GM12878 (cell line): ENCODE measurements around the gene LANCL3. TPM values are rescaled to one million over a fixed set of nuclear protein-coding genes. Genes with fewer than 3 reads are reported as not detected.

Experiments used
- ATAC-seq: fragments of 200-7000 bp; cut with Tn5 transposase; 3 replicates; pipeline ENCODE4 v1.9.1; 2020; ENCODE audit warnings: mild to moderate bottlenecking, moderate library complexity
- BruUV-seq: library from RNA; stranded (reverse); fragments of 400-500 nt; replicated peaks from 2 replicates; lab custom pipeline; 2021; lab: Mats Ljungman, UMichigan
- CTCF ChIA-PET: fragments of 300-600 bp; sonication (Branson Sonifier 250); formaldehyde crosslinking; extraction: SDS; loops from one replicate; lab custom pipeline; 2021; ENCODE audit warnings: inconsistent platforms; lab: Yijun Ruan, JAX
- POLR2A ChIA-PET: fragments of 350-600 bp; formaldehyde crosslinking; extraction: SDS; loops from one replicate; lab custom pipeline; 2021; ENCODE audit warnings: inconsistent platforms; lab: Charles Lee
- RAD21 ChIA-PET: fragments of 300-600 bp; sonication (Branson Sonifier 250); formaldehyde crosslinking; loops from one replicate; lab custom pipeline; 2023; ENCODE audit warnings: antibody characterized with exemption; ENCODE audit not compliant: unreplicated experiment; lab: Charles Lee
- SMC1A ChIA-PET: fragments of 300-600 bp; sonication (Branson Sonifier 250); formaldehyde crosslinking; loops from one replicate; lab custom pipeline; 2023; ENCODE audit not compliant: unreplicated experiment, uncharacterized antibody; lab: Charles Lee
- DNase-seq: peaks from one replicate; pipeline ENCODE4 v3.0.0-alpha.2; 2011; ENCODE audit warnings: low read depth, low spot score
- FAIRE-seq: peaks from 3 replicates; lab custom pipeline; 2011; peaks lifted over from hg19 to GRCh38; lab: Jason Lieb, UNC
- H2AFZ ChIP-seq: 2 replicates; pipeline ENCODE4 v1.6.0; 2011; ENCODE audit warnings: low read depth, low read length, control low read depth; ENCODE audit not compliant: control insufficient read depth
- H3K27ac ChIP-seq: 2 replicates; pipeline ENCODE4 v1.5.1; 2011; ENCODE audit warnings: control low read depth; ENCODE audit not compliant: control insufficient read depth, insufficient read depth
- H3K27me3 ChIP-seq, 2 experiments: replicated peaks in 1 of 2; 2 replicates each; pipeline versions ENCODE4 v1.6.0 to v1.6.1; 2011; ENCODE audit warnings: low read length in 1 of 2; ENCODE audit not compliant: control insufficient read depth in 2 of 2, insufficient read depth in 2 of 2
- H3K36me3 ChIP-seq, 2 experiments: 2 replicates each; pipeline ENCODE4 v1.5.1; 2011; ENCODE audit warnings: low read length in 1 of 2; ENCODE audit not compliant: control insufficient read depth in 2 of 2, insufficient read depth in 2 of 2
- H3K4me1 ChIP-seq: 2 replicates; pipeline ENCODE4 v1.6.1; 2011; ENCODE audit warnings: mild to moderate bottlenecking, low read length, moderate library complexity, mixed read lengths; ENCODE audit not compliant: control insufficient read depth, insufficient read depth
- H3K4me2 ChIP-seq: 2 replicates; pipeline ENCODE4 v1.6.0; 2011; ENCODE audit warnings: control low read depth; ENCODE audit not compliant: control insufficient read depth, insufficient read depth
- H3K4me3 ChIP-seq: fragments of 200-600 bp; sonication (generic); 2 replicates; pipeline ENCODE4 v1.5.1; 2016
- H3K79me2 ChIP-seq: 2 replicates; pipeline ENCODE4 v1.6.0; 2011; ENCODE audit warnings: low read length; ENCODE audit not compliant: control insufficient read depth, insufficient read depth
- H3K9ac ChIP-seq: 2 replicates; pipeline ENCODE4 v1.8.0; 2011; ENCODE audit warnings: low read length, control low read depth, mixed read lengths; ENCODE audit not compliant: control insufficient read depth, insufficient read depth
- H3K9me3 ChIP-seq: replicated peaks from 3 replicates; pipeline ENCODE4 v1.5.1; 2011; ENCODE audit warnings: mild to moderate bottlenecking, low read length; ENCODE audit not compliant: control insufficient read depth, insufficient read depth
- H4K20me1 ChIP-seq: 2 replicates; pipeline ENCODE4 v1.6.0; 2011; ENCODE audit not compliant: control insufficient read depth, insufficient read depth
- ATF2 ChIP-seq: IDR thresholded peaks from 2 replicates; pipeline ENCODE4 v1.6.1; 2012; ENCODE audit warnings: low read length, inconsistent platforms
- BHLHE40 ChIP-seq, 2 experiments: fragments of 450-650 bp in 1 of 2; IDR thresholded peaks; 2 replicates each; pipeline ENCODE4 v1.6.1; 2011 to 2017; ENCODE audit warnings: low read depth in 2 of 2, borderline replicate concordance in 1 of 2, improper control_type of control experiment in 1 of 2, low read length in 1 of 2, mild to moderate bottlenecking in 1 of 2
- CBX3 ChIP-seq: fragments of 200-600 bp; sonication (generic); IDR thresholded peaks from 2 replicates; pipeline ENCODE4 v1.6.1; 2016; ENCODE audit warnings: low read depth, borderline replicate concordance
- CHD2 ChIP-seq: IDR thresholded peaks from 2 replicates; pipeline ENCODE4 v1.6.1; 2011; ENCODE audit warnings: low read depth, low read length, improper control_type of control experiment, borderline replicate concordance
- HDAC2 ChIP-seq: fragments of 200-600 bp; sonication (generic); IDR thresholded peaks from 2 replicates; pipeline ENCODE4 v1.6.1; 2017
- HDGF ChIP-seq: fragments of 450-650 bp; IDR thresholded peaks from 2 replicates; pipeline ENCODE4 v1.6.1; 2016; ENCODE audit warnings: antibody characterized with exemption
- KLF5 ChIP-seq: fragments of 450-650 bp; IDR thresholded peaks from 2 replicates; pipeline ENCODE4 v1.6.1; 2014; ENCODE audit warnings: mild to moderate bottlenecking; ENCODE audit not compliant: partially characterized antibody
- MXI1 ChIP-seq: fragments of 150-350 bp; IDR thresholded peaks from 2 replicates; pipeline ENCODE4 v1.6.1; 2011; ENCODE audit warnings: low read depth, mild to moderate bottlenecking, inconsistent platforms, low read length, improper control_type of control experiment
- MYB ChIP-seq: fragments of 150-350 bp; IDR thresholded peaks from 2 replicates; pipeline ENCODE4 v1.6.1; 2014; ENCODE audit warnings: mild to moderate bottlenecking, low read depth, low read length, borderline replicate concordance
- NRF1 ChIP-seq: conservative IDR thresholded peaks from 2 replicates; pipeline ENCODE4 v1.6.1; 2011; ENCODE audit warnings: mild to moderate bottlenecking, low read depth, low read length, improper control_type of control experiment
- POLR2AphosphoS2 ChIP-seq: IDR thresholded peaks from 2 replicates; pipeline ENCODE4 v1.6.1; 2011; ENCODE audit warnings: low read depth, mild to moderate bottlenecking, low read length, improper control_type of control experiment, moderate library complexity
- RAD21 ChIP-seq: IDR thresholded peaks from 2 replicates; pipeline ENCODE4 v1.6.1; 2011; ENCODE audit warnings: mild to moderate bottlenecking, low read depth, low read length, moderate library complexity; ENCODE audit not compliant: insufficient read depth
- RB1 ChIP-seq: fragments of 450-650 bp; formaldehyde crosslinking; IDR thresholded peaks from 2 replicates; pipeline ENCODE4 v1.6.1; 2017; ENCODE audit warnings: mild to moderate bottlenecking, borderline replicate concordance
- WRNIP1 ChIP-seq: IDR thresholded peaks from 2 replicates; pipeline ENCODE4 v1.6.1; 2011; ENCODE audit warnings: low read depth, low read length, improper control_type of control experiment, borderline replicate concordance
- YY1 ChIP-seq: IDR thresholded peaks from 2 replicates; pipeline ENCODE4 v1.6.1; 2011; ENCODE audit warnings: low read depth, mild to moderate bottlenecking, low read length
- ZBED1 ChIP-seq: IDR thresholded peaks from 2 replicates; pipeline ENCODE4 v1.6.1; 2016; ENCODE audit warnings: borderline replicate concordance
- ZNF592 ChIP-seq: fragments of 450-650 bp; IDR thresholded peaks from 2 replicates; pipeline ENCODE4 v1.6.1; 2017; ENCODE audit warnings: mild to moderate bottlenecking, moderate library complexity
- ZSCAN29 ChIP-seq: fragments of 450-650 bp; IDR thresholded peaks from 2 replicates; pipeline ENCODE4 v1.6.1; 2017; ENCODE audit warnings: mild to moderate bottlenecking, moderate library complexity
- ZZZ3 ChIP-seq: IDR thresholded peaks from 2 replicates; pipeline ENCODE4 v1.6.1; 2011; ENCODE audit warnings: low read depth; ENCODE audit not compliant: control insufficient read depth, insufficient read length
- WGBS: methylation state at CpG from one replicate; pipeline ENCODE4 v1.1.6; 2016; ENCODE audit warnings: low lambda C conversion rate; ENCODE audit not compliant: insufficient replicate concordance, insufficient coverage; ENCODE audit errors: missing lambda C conversion rate; 5-methylcytosine and 5-hydroxymethylcytosine counted together
- in situ Hi-C: fragments of 300-500 bp; cut with MboI; formaldehyde crosslinking; loops from 9 replicates; pipeline ENCODE4 v1.14.3; 2018; ENCODE audit warnings: mixed read lengths
- intact Hi-C: fragments of 100-400 bp; cut with micrococcal nuclease; formaldehyde crosslinking; loops from one replicate; pipeline ENCODE4 v1.14.2; 2022; ENCODE audit not compliant: unreplicated experiment
- polyA plus RNA-seq, 11 experiments: library from polyadenylated mRNA; depleted of rRNA in 4 of 11; unstranded in 6 of 11; stranded (reverse) in 5 of 11; fragments of >200 nt; fragmentation: Nextera tagmentation in 4 of 11; fragmentation: Illumina TruSeq in 1 of 11; extraction: Ambion mirVana in 4 of 11; extraction: Trizol in 1 of 11; gene quantifications; 1 replicate in 1 of 11; 2 replicates in 10 of 11; pipeline versions ENCODE4 v1.2.1 to v1.2.3, GENCODE V29; 2011 to 2016; ENCODE audit warnings: inconsistent platforms in 2 of 11, missing spikeins in 2 of 11, low read depth in 1 of 11
- total RNA-seq, 4 experiments: library from RNA; depleted of rRNA in 3 of 4; stranded (reverse); fragments of >200 nt in 3 of 4; fragmentation: Illumina TruSeq in 1 of 4; extraction: Trizol in 1 of 4; gene quantifications; 2 replicates each; pipeline versions ENCODE4 v1.2.1 to v1.2.3, GENCODE V29; 2013 to 2021

LANCL3 gene
- total and polyA plus RNA-seq, 10 of the 15 experiments (the other 5 are each of a cell fraction or from before 2014, with no cell fraction given) = not detected

- peak overlapping the region; percentile 50; the same call in 1 of the 2 replicates for H3K4me2 ChIP-seq
- intact Hi-C loops = no loop called here
- CTCF ChIA-PET = no interaction called here
These were observed 115.0 kb downstream of the LANCL3 start for GRCh38 chrX:37686369-37686995.

More at GRCh38 chrX:37686369-37686995, 115.0 kb downstream of the LANCL3 start:
- POLR2A ChIA-PET = no interaction called here
- H4K20me1 ChIP-seq = no peaks in the 10 kb centered on the region
- H3K4me3 ChIP-seq = no peak overlapping the region
- no peaks in the 10 kb centered on the region for H3K79me2 ChIP-seq
- H3K4me1 ChIP-seq = no peaks in the 10 kb centered on the region
- H3K9ac ChIP-seq = no peak overlapping the region
- DNase-seq = no peak
- no peak for TF ChIP-seq CHD2
- TF ChIP-seq MXI1 = no peak
- TF ChIP-seq MYB = no peak
- TF ChIP-seq HDAC2 = no peak
- no peak for TF ChIP-seq ZSCAN29
- TF ChIP-seq ZNF592 = no peak
- no peak for TF ChIP-seq WRNIP1
- no peak for TF ChIP-seq HDGF
- no peak for TF ChIP-seq BHLHE40 (IDR thresholded peaks at IDR 0.05; ENCODE audit: borderline replicate concordance in 1 of 2, low read depth in 2 of 2, low read length in 1 of 2)
- TF ChIP-seq RB1 = no peak
- no peak for TF ChIP-seq ZZZ3
- TF ChIP-seq RAD21 = no peak
- TF ChIP-seq ZBED1 = no peak
- no peak for TF ChIP-seq CBX3
- no peak for TF ChIP-seq ATF2
- no peak for TF ChIP-seq YY1
- TF ChIP-seq POLR2AphosphoS2 = no peak
- no peak for TF ChIP-seq KLF5
- TF ChIP-seq NRF1 = no peak
- WGBS = 62% methylated on average over 9 of the region's 9 CpGs
- H3K27me3 ChIP-seq = no peaks in the 10 kb centered on the region; a peak in 1 of 4 replicates
- H2AFZ ChIP-seq = no peak overlapping the region; the same call in 1 of the 2 replicates
- H3K27ac ChIP-seq = no peak overlapping the region
- H3K36me3 ChIP-seq = no peaks in the 10 kb centered on the region
- no peaks in the 10 kb centered on the region for H3K9me3 ChIP-seq
- SMC1A ChIA-PET = interaction anchor here (0.8 kb wide), 1 partner anchor 29 kb away, joined by 5 read pairs; no protein-coding TSS in a partner anchor
- RAD21 ChIA-PET = no interaction called here
- in situ Hi-C loops = no loop called here
- BruUV-seq = no TSS peak
- ATAC-seq = no peak
- no peak for FAIRE-seq
